BJ (cell line): ENCODE measurements around the gene SEL1L. TPM values are rescaled to one million over a fixed set of nuclear protein-coding genes. Genes with fewer than 3 reads are reported as not detected.

Experiments
- CTCF ChIA-PET: fragments of 350-600 bp; formaldehyde crosslinking; extraction: SDS; loops from one replicate; lab custom pipeline; 2021; ENCODE audit warnings: antibody characterized with exemption, inconsistent platforms; lab: Yijun Ruan, JAX
- POLR2A ChIA-PET: fragments of 300-600 bp; sonication (Branson Sonifier 250); formaldehyde crosslinking; extraction: SDS; loops from one replicate; lab custom pipeline; 2021; ENCODE audit warnings: antibody characterized with exemption; lab: Charles Lee
- DNase-seq: peaks from one replicate; pipeline ENCODE4 v3.0.0-alpha.2; 2011; ENCODE audit warnings: low read depth
- H3K27me3 ChIP-seq: 2 replicates; pipeline ENCODE4 v1.6.0; 2011; ENCODE audit warnings: low read length; ENCODE audit not compliant: control insufficient read depth, insufficient read depth
- H3K36me3 ChIP-seq: 2 replicates; pipeline ENCODE4 v1.5.1; 2011; ENCODE audit warnings: low read length; ENCODE audit not compliant: control insufficient read depth, insufficient read depth
- H3K4me3 ChIP-seq: 2 replicates; pipeline ENCODE4 v1.5.1; 2011; ENCODE audit warnings: low read depth, mild to moderate bottlenecking, control low read depth, low read length
- polyA plus RNA-seq: library from polyadenylated mRNA; depleted of rRNA; stranded (reverse); fragments of >200 nt; gene quantifications from 2 replicates; pipeline ENCODE4 v1.2.3, GENCODE V29; 2011
- TF ChIP-seq, protein P1 (sequence below): IDR thresholded peaks from 2 replicates; pipeline ENCODE4 v1.5.1; 2011; ENCODE audit warnings: low read depth, mild to moderate bottlenecking, control low read depth, inconsistent platforms, low read length, moderate library complexity; ENCODE audit not compliant: insufficient read depth

Gene SEL1L
- polyA plus RNA-seq, 1 experiment = 21.7 TPM

DNA sequence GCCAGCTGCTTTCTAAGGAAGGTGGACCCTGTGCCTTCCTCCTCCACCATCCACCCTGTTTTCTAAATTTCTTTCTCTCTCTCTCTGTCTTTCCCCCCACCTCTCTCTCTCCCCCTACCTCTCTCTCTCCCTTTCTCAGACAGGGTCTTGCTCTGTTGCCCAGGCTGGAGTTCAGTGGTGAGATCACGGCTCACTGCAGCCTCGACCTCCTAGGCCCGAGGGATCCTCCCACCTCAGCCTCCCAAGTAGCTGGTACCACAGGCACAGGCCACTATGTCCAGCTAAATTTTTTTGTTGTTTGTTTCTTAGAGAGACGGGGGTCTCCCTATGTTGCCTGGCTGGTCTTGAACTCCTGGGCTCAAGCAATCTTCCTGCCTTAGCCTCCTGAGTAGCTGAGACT, 73.7 kb downstream of the SEL1L start:
- ChIA-PET CTCF (interaction anchor here (12.6 kb wide), 1 partner anchor 188 kb away, joined by 331 read pairs; no protein-coding TSS in a partner anchor), POLR2A (no interaction called here)
- Histone ChIP-seq H3K27me3 (no peaks in the 10 kb centered on the region), H3K36me3 (no peaks in the 10 kb centered on the region), H3K4me3 (no peak overlapping the region)
- DNase-seq = no peak
- TF ChIP-seq, protein P1, sequence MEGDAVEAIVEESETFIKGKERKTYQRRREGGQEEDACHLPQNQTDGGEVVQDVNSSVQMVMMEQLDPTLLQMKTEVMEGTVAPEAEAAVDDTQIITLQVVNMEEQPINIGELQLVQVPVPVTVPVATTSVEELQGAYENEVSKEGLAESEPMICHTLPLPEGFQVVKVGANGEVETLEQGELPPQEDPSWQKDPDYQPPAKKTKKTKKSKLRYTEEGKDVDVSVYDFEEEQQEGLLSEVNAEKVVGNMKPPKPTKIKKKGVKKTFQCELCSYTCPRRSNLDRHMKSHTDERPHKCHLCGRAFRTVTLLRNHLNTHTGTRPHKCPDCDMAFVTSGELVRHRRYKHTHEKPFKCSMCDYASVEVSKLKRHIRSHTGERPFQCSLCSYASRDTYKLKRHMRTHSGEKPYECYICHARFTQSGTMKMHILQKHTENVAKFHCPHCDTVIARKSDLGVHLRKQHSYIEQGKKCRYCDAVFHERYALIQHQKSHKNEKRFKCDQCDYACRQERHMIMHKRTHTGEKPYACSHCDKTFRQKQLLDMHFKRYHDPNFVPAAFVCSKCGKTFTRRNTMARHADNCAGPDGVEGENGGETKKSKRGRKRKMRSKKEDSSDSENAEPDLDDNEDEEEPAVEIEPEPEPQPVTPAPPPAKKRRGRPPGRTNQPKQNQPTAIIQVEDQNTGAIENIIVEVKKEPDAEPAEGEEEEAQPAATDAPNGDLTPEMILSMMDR = no peak

DNA sequence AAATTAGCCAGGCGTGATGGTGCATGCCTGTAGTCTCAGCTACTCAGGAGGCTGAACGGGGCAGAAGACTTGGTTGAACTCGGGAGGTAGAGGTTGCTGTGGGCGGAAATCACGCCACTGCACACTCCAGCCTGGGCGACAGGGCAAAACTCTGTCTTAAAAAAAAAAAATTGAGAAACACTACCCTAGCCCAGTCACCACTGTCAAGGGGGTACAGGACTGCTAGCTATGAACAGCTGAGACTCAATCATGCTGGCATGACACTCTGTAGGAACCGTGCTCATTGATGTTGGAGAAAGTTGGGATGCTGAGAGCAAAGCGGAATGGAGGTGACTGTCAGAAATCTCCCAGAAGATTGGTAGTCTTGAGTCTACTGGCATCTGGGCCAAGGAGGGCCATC, 75.3 kb downstream of the SEL1L start:
- ChIA-PET CTCF (interaction anchor here (0.6 to 12.6 kb wide), 2 partner anchors 99 to 187 kb away, joined by 4 to 331 read pairs; no protein-coding TSS in a partner anchor), POLR2A (no interaction called here)
- TF ChIP-seq, protein P1 = no peak
- H3K36me3 ChIP-seq = no peaks in the 10 kb centered on the region
- H3K27me3 ChIP-seq = no peaks in the 10 kb centered on the region
- no peak overlapping the region for H3K4me3 ChIP-seq
- DNase-seq = no peak

DNA sequence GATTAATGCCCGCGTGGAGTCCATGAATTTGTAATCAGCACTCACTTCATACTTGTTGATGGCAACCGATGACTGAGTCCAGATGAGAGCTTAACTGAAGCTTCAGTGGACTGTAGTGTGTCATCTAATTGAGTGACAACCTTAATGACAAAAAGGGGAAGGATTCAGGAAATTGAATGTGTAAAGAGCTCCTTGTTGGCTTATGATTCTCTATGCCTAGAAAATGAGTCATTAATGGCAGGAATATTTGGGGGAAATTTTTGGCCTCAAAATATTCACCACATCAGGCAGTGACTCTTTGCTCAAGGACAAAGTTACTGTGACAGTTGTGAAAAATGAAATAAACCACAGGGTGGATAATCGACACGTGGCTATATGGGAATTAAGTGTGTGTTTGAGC, 78.3 kb downstream of the SEL1L start:
- POLR2A ChIA-PET = no interaction called here

DNA sequence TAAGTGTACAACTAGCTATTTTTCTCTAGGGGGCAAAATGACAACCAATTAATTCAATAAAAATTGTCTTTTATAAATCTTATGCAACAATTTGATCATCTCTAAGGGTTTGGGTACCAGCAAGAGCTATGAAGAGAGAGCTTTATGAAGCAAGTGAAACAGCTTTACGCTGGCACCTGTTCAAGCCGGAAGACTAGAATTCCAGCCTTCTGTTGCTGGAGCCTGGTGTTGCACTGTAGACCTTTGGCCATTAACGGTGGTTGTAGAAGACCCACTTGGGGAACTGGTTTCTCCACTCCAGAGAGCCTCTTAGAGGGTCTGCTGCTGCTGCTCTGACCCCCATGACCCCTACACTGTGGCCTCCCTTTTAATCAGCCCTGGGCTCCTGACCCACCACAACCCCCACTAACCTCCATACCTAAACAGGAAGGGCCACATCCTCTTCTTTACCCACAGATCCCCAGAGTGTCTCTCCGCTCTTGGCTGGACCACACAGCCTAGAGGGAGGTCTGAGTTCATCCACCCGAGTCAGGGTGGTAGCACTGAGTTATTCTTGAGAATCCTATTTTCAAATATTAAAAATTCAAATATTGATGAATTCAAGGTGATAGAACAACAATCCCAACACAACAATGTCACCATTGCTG, 79.0 kb downstream of the SEL1L start:
- peaks cover 3% of the 10 kb centered on the region for H3K27me3 ChIP-seq
- ChIA-PET POLR2A (no interaction called here), CTCF (interaction anchor here (1.4 to 12.6 kb wide), 3 partner anchors 10 to 183 kb away, joined by 4 to 331 read pairs (median 56); no protein-coding TSS in a partner anchor)
- H3K4me3 ChIP-seq = no peak overlapping the region
- TF ChIP-seq, protein P1 = no peak
- DNase-seq = no peak
- H3K36me3 ChIP-seq = no peaks in the 10 kb centered on the region

More for the DNA sequence above, 78.3 kb downstream of the SEL1L start:
- no peak overlapping the region for H3K4me3 ChIP-seq
- no peaks in the 10 kb centered on the region for H3K36me3 ChIP-seq
- CTCF ChIA-PET = interaction anchor here (1.4 to 12.6 kb wide), 3 partner anchors 10 to 184 kb away, joined by 4 to 331 read pairs (median 56); no protein-coding TSS in a partner anchor
- no peak for DNase-seq
- TF ChIP-seq, protein P1 = no peak
- peaks cover 2% of the 10 kb centered on the region for H3K27me3 ChIP-seq

DNA sequence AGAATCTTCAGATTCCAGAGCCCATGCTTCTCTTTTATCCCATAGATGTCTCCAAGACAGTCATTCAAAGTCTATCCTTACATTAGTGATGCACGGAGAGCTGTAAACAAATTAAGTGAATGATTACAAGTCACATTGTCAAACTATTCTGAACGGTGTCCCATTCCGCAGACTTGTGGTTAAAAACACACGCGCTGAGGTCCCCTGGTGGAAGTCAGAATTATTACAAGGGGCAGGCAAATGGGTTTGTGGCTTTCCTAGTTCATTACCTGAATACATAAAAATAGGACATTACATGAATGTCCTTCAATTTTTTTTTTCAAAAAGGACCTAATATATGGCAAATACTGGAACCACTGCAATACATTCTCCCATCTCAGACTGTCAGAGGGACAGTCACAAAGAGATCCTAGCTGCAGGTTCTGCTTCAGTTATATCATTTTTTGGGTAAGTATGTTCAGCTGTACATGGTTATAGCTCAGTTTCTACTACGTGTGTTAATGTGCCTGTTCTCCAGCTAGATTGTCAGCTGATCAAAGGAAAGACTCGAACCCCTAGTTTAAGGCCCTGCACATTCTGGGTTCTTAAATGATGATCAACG, 80.4 kb downstream of the SEL1L start:
- TF ChIP-seq, protein P1 = peak; percentile 83
- H3K4me3 ChIP-seq = no peak overlapping the region
- no peaks in the 10 kb centered on the region for H3K36me3 ChIP-seq
- POLR2A ChIA-PET = no interaction called here
- CTCF ChIA-PET = interaction anchor here (0.6 to 12.6 kb wide), 22 partner anchors 8 to 267 kb away, joined by 3 to 331 read pairs (median 4); no protein-coding TSS in a partner anchor
- DNase-seq = no peak
- peaks cover 8% of the 10 kb centered on the region for H3K27me3 ChIP-seq
